ENCODE measurements around the gene ENPP6.

The ENPP6 gene

DNA sequence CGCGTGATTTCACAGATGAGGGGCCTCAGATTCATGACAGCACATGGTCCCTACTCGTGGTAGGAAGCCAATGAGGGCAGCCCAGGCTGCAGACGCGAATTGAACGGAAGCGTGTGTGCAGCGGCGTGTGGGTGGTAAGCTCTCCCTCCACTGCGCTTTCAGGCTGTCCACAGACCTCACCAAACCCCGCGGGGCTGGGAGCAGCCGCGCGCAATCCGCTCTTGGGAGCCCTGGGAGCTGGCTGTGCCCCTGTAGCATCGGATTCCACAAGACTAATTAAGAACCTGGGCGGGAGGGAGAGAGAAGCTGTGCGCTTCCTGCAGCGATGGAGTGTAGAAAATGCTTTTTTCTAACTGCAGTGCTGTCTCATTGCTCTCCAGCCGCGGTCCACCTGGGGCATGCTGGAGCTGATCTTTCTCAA, 177.7 kb downstream of the ENPP6 start:
- no peak for DNase-seq (ENCODE audit: low read depth, low spot score)

More for the DNA sequence above, 177.7 kb downstream of the ENPP6 start:
- no peak overlapping the region for H3K4me3 ChIP-seq (ENCODE audit: low read depth, low read length)
- ChIA-PET CTCF (no interaction called here), POLR2A (no interaction called here)
- TF ChIP-seq, protein P1, sequence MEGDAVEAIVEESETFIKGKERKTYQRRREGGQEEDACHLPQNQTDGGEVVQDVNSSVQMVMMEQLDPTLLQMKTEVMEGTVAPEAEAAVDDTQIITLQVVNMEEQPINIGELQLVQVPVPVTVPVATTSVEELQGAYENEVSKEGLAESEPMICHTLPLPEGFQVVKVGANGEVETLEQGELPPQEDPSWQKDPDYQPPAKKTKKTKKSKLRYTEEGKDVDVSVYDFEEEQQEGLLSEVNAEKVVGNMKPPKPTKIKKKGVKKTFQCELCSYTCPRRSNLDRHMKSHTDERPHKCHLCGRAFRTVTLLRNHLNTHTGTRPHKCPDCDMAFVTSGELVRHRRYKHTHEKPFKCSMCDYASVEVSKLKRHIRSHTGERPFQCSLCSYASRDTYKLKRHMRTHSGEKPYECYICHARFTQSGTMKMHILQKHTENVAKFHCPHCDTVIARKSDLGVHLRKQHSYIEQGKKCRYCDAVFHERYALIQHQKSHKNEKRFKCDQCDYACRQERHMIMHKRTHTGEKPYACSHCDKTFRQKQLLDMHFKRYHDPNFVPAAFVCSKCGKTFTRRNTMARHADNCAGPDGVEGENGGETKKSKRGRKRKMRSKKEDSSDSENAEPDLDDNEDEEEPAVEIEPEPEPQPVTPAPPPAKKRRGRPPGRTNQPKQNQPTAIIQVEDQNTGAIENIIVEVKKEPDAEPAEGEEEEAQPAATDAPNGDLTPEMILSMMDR (IDR thresholded peaks at IDR 0.05; ENCODE audit: insufficient read depth, low read length, missing control alignments) = no peak

All from AG04449 (cell line).